Stimulated activated naive CD8-positive, alpha-beta T cell treated with anti-CD3 and anti-CD28 coated beads, Interleukin-15, amount 100 ng/mL, for 72 hours (primary cell): Measurements from ENCODE around the gene CCDC172.
A peak's percentile ranks its signal among the peaks of the same experiment; 100 is the strongest.

Experiments
- ATAC-seq: fragments of 150-1000 bp; cut with Tn5 transposase; 2 replicates; pipeline ENCODE4 v1.10.0; 2021; ENCODE audit warnings: mild to moderate bottlenecking, moderate library complexity
- DNase-seq, 2 donors: peaks; one replicate each; pipeline ENCODE4 v3.0.0; 2021 to 2022
- H3K27ac Mint-ChIP-seq, 2 donors: one replicate each; pipeline ENCODE4 v1.8.0; 2022; ENCODE audit warnings: mild to moderate bottlenecking in 2 of 2, mixed read lengths in 2 of 2, moderate library complexity in 2 of 2
- H3K27me3 Mint-ChIP-seq: one replicate; pipeline ENCODE4 v1.8.0; 2022; ENCODE audit warnings: mixed read lengths
- H3K4me1 Mint-ChIP-seq: one replicate; pipeline ENCODE4 v1.8.0; 2022; ENCODE audit warnings: mild to moderate bottlenecking, mixed read lengths
- H3K4me3 Mint-ChIP-seq, 2 donors: one replicate each; pipeline ENCODE4 v1.8.0; 2022; ENCODE audit warnings: mild to moderate bottlenecking in 2 of 2, mixed read lengths in 2 of 2, moderate library complexity in 1 of 2
- H3K9me3 Mint-ChIP-seq, 2 donors: one replicate each; pipeline ENCODE4 v1.8.0; 2022; ENCODE audit warnings: mixed read lengths in 2 of 2

CCDC172 gene, protein sequence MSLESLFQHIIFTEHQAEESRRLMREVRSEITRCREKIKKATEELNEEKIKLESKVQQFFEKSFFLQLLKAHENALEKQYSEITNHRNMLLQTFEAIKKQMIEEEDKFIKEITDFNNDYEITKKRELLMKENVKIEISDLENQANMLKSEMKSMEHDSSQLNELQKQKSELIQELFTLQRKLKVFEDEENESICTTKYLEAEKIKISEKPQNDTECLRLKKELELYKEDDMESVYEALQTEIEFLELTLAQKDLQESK

DNA sequence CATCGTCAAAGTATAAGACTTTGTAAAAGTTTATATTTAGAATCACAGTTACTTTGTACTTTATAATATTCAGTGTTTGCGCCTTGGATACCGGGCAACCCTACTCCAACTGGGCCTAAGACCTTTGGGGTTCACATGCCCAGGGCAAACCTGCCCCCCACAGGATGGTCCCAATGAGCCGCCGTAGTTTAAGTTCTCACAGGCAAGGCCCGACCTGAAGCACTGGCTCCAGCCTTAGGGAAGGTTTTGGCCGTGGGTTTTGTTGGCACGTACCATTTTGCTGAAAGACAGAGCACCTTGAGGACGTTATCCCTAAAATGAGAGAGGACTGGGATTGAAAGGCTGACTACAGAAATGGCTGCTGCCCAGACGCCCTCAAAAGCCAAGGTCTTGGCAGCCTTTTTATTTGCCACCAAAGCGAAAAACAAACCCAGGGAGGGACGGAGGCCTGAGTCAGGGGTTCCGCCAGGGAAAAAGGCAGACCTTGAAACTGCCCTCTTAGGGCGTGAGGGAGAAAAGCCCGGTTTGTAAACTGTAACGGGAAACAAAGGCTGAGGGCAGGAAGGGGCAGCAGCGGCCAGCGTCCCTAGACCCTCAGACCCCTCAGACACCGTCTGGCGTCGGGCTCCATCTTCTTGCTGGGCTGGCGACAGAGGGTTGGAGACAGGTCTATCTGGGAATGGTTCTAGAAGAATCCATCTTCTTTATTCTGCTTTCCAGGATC, at the start of gene CCDC172:
CCDC172 (plus strand) TSS at position 222 of the 724 bp plus-strand sequence. CDS start 564 bp downstream, outside the sequence.
- Mint-ChIP-seq H3K9me3 (no peaks in the 10 kb centered on the region), H3K4me1 (no peaks in the 10 kb centered on the region)

DNA sequence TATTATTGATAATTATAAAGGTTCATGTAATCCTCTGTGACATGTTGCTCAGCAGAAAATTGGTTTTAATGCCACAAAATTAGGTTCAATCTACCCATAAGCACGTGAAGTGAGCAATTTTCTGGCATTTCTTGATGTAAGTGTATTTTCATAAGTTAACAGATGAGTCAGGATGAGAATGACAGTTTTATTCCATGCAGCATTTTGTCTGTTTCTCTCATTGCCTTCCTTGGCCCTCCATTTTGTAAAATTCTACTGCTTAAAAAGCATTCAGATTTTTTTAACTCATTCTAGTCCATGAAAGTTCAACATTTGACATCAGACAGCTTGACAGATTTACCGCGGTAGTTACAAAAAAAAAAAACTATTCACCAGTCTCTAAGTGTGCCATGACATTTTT, 47.3 kb upstream of the CCDC172 start:
- no peak for ATAC-seq
- Mint-ChIP-seq H3K4me3 (no peak overlapping the region), H3K9me3 (no peaks in the 10 kb centered on the region), H3K4me1 (peaks cover 19% of the 10 kb centered on the region), H3K27ac (no peak overlapping the region), H3K27me3 (peaks cover 59% of the 10 kb centered on the region)
- no peak for DNase-seq

More for the DNA sequence above, at the start of gene CCDC172:
- Mint-ChIP-seq H3K27ac (no peak within 1 kb of the TSS), H3K4me3 (no peak within 1 kb of the TSS), H3K27me3 (peaks cover 11% of the 10 kb centered on the region)
- DNase-seq (no peak), ATAC-seq (no peak)

DNA sequence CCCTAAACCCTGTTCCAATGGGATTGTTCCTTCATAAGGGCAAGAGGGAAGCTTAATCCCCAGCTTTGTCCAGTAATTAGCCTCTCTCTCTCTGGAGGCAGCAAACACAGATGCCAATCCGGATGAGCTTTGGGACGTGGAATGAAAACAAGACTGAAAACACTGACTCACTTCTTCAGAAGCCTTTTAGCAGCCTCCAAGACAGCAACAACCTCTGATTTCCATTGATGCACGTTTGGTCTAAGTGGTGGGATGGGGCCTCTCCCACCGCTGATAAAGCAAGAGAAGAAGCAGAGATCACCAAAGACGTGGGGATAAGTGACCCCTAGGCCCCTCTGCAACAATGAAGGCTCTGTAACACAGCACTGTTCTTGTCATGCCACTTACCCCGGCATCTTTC, 45.4 kb upstream of the CCDC172 start:
- ATAC-seq: no peak
- H3K9me3 Mint-ChIP-seq: no peaks in the 10 kb centered on the region
- DNase-seq: no peak
- no peak overlapping the region for H3K4me3 Mint-ChIP-seq
- peaks cover 7% of the 10 kb centered on the region for H3K4me1 Mint-ChIP-seq
- no peak overlapping the region for H3K27ac Mint-ChIP-seq
- H3K27me3 Mint-ChIP-seq: peaks cover 41% of the 10 kb centered on the region

DNA sequence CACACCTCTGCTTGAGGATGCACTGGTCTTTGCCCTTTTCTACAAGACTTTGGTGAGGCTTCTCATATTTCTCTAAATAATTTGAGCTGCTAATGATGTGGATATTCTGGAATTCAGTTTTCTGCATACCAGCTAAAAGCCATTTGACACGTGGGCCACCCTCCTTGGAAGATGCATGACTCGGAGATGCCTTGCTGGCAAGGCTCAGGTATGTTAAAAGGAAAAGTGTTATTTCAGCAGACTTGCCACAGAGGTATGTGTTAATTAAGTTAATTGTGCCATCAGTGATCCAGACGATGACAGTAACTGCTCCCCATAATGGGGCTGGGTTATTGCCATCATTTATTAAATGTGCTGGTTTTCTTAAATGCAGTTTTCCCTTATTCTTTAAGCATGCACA, 42.5 kb upstream of the CCDC172 start:
- no peak overlapping the region for H3K4me3 Mint-ChIP-seq
- ATAC-seq (no peak), DNase-seq (no peak)
- peaks cover 11% of the 10 kb centered on the region for H3K27me3 Mint-ChIP-seq
- no peaks in the 10 kb centered on the region for H3K9me3 Mint-ChIP-seq
- H3K27ac Mint-ChIP-seq: no peak overlapping the region
- peaks cover under 1% of the 10 kb centered on the region for H3K4me1 Mint-ChIP-seq

DNA sequence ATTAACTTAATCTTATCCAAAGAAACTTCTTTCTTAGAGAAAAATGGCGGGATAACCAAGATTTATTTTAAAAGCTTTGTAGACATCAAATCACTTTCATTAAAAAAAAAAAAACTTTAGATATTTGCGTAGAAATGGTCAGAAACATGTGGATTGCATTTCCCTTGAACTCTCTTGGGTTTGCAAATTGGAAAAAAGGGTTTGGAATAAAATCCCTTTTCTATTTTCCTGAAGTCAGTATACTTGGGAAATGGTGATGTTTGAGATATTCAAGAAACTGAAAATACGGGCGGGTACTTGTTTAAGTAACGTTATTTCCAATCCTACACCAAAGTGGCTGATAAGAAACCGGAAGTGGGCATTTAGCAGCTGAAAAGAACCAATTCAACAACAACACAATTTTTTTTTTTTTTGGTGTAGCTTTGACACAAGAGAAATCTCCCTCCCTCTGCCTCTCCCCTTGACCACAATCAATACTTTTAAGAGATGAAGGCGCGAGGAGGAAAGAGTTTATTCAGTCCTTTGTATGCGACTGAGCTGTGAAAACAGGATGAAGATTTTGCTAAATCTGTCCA, 37.5 kb upstream of the CCDC172 start:
- Mint-ChIP-seq H3K4me3 (no peak overlapping the region), H3K27me3 (peaks cover 20% of the 10 kb centered on the region), H3K27ac (no peak overlapping the region), H3K4me1 (peaks cover 5% of the 10 kb centered on the region), H3K9me3 (no peaks in the 10 kb centered on the region)
- no peak for ATAC-seq
- no peak for DNase-seq

DNA sequence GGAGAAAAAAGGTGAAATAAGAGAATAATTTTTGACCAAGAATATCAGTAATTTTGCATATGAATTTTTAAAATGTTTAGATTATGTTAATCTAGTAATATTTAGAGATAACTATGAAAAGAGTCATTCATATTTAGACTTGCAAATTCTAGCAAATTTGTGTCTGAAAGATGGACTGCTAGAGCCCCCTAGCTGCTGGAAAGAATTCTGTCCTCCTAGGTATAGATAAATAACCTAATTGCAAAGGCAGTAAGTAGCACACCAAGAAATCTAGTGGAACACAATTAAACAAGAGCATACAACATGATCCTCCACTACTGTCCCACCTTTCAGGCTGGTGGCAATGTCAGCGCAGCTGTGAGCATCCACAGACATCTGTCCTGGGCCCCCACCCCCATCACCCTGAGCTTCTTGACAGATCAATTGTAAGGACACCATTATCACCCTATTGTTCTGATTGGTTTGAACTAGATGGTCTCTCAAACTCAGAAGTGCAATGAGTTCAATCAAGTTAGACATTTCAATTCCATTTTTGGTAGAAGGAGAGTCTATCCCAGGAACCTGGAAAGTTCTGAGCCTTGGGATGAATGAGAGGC, 36.2 kb upstream of the CCDC172 start:
- peak in 1 of 2 donors; percentile 26 for DNase-seq
- Mint-ChIP-seq H3K9me3 (no peaks in the 10 kb centered on the region), H3K4me1 (peaks cover 5% of the 10 kb centered on the region), H3K27ac (no peak overlapping the region), H3K27me3 (peaks cover 20% of the 10 kb centered on the region), H3K4me3 (no peak overlapping the region)
- peak; percentile 45 for ATAC-seq

DNA sequence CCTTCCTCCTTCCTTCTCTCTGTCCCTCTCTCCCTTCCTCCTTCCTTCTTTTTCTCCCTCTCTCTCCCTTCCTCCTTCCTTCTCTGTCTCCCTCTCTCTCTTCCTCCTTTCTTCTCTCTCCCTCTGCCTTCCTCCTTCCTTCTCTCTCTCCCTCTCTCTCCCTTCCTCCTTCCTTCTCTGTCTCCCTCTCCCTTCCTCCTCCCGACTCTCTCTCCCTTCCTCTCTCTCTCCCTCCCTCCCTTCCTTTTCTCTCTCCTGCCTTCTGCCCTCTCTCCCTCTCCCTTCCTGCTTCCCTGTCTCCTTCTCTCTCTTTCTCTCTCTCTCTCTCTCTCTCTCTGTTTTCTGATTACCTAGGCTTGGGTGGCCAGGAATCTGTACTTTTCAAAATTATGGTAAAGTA, 34.6 kb upstream of the CCDC172 start:
- Mint-ChIP-seq H3K9me3 (no peaks in the 10 kb centered on the region), H3K4me3 (no peak overlapping the region), H3K27me3 (peaks cover 20% of the 10 kb centered on the region), H3K27ac (no peak overlapping the region), H3K4me1 (peaks cover 5% of the 10 kb centered on the region)
- DNase-seq: no peak
- ATAC-seq: no peak

DNA sequence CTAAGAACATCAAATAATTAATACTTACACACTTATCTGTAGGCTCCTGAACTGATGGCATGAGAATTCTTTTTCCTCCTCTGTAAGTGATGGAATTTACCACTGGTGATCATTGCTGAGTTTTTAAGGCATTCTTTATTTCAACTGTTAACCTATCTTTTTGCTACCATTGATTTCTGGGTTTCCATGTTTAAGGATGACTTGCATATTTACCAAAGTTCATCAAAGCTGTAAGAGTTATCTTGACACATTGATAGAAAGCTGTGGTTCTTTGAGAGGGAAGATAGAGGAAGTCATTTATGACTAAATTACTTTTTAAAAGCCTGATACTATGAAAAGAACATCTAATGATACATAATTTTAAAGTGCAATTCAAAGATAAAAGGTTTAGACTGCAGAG, 31.8 kb upstream of the CCDC172 start:
- H3K27ac Mint-ChIP-seq: no peak overlapping the region
- H3K9me3 Mint-ChIP-seq: no peaks in the 10 kb centered on the region
- no peaks in the 10 kb centered on the region for H3K4me1 Mint-ChIP-seq
- H3K4me3 Mint-ChIP-seq: no peak overlapping the region
- DNase-seq (no peak), ATAC-seq (no peak)
- H3K27me3 Mint-ChIP-seq: peaks cover 34% of the 10 kb centered on the region

DNA sequence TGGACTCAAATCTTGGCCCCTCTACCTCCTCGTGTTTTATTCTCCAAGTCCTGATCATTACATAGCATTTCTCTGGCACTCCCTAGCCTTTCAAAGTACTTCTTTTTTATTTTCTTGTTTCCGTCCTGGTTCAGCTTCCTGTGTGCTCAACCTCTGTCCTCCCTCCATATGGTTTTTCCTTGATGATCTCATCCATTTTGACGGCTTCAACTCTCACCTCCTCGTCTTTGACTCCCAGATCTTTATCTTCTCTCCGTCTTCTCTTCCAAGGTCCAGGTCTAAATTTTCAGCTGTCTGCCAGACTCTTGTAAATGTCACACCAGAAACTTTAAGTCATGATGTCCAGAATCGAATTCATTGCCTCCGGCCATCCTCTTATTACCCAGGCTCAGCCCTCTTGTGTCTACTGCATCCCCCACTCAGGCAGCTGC, 27.9 kb upstream of the CCDC172 start:
- H3K27me3 Mint-ChIP-seq: peaks cover 14% of the 10 kb centered on the region
- no peak for ATAC-seq
- no peaks in the 10 kb centered on the region for H3K9me3 Mint-ChIP-seq
- H3K4me1 Mint-ChIP-seq: no peaks in the 10 kb centered on the region
- no peak for DNase-seq
- H3K4me3 Mint-ChIP-seq: no peak overlapping the region
- H3K27ac Mint-ChIP-seq: no peak overlapping the region

DNA sequence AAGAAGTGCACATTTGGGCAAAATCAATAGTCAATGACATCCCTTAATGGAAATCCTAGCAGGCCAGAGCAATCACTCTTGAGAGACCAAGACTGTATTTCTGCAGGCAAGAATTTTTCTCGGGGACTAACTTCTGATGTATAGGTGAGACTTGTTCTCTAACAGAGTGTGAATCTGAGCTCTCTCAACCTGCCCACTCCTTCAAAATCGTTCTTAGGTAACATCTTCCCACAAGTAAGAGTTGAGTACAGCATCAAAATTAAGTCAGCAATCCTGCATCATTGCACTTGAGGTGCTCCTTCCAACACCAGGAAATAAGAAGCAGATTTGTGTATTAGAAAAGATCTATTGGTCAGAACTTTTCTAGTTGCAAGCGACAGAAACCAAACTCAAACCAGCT, 25.7 kb upstream of the CCDC172 start:
- DNase-seq (no peak), ATAC-seq (no peak)
- no peaks in the 10 kb centered on the region for H3K4me1 Mint-ChIP-seq
- H3K27me3 Mint-ChIP-seq: peaks cover 14% of the 10 kb centered on the region
- H3K4me3 Mint-ChIP-seq: no peak overlapping the region
- peaks cover 5% of the 10 kb centered on the region in 2 donors for H3K9me3 Mint-ChIP-seq
- no peak overlapping the region for H3K27ac Mint-ChIP-seq

DNA sequence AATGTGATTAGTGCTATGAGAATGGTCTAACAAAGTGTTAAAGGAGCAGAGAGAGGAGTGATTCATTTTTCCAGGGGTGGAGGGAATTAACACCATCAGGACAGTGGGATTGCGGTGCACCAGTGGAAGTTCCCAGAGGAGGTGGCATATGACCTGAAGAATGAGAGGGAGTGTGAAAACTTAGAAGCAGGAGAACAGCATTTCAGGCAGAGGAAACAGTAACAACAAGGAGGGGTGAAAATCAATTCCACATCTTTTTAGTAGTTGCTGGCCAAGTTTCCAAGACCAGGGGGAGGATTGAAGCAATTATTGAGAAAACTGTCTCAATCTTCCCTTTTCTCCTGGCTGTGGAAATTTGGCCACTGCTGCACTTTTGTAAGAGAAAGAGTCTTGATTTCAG, 23.7 kb upstream of the CCDC172 start:
- no peak overlapping the region for H3K4me3 Mint-ChIP-seq
- H3K27me3 Mint-ChIP-seq: peaks cover 14% of the 10 kb centered on the region
- peaks cover 5% of the 10 kb centered on the region in 2 donors for H3K9me3 Mint-ChIP-seq
- H3K27ac Mint-ChIP-seq: no peak overlapping the region
- ATAC-seq: no peak
- no peak for DNase-seq
- no peaks in the 10 kb centered on the region for H3K4me1 Mint-ChIP-seq

DNA sequence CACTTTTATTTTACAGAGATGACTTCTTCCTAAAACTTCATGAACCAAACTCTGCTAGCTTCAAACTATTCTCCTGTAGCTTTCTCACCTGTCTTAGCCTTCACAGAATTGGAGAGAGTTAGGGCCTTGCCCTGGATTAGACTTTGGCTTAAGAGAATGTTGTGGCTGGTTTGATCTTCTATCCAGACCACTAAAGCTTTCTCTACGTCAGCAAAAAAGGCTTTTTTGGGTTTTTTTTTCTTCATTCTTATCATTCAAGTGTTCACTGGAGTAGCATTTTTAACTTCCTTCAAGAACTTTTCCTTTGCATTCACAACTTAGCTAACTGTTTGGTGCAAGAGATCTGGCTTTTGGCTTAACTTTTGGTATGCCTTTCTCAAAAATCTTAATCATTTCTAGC, 19.3 kb upstream of the CCDC172 start:
- Mint-ChIP-seq H3K9me3 (peaks cover 5% of the 10 kb centered on the region in 2 donors), H3K27ac (no peak overlapping the region), H3K4me1 (no peaks in the 10 kb centered on the region), H3K4me3 (no peak overlapping the region), H3K27me3 (peaks cover 7% of the 10 kb centered on the region)
- no peak for DNase-seq
- no peak for ATAC-seq

DNA sequence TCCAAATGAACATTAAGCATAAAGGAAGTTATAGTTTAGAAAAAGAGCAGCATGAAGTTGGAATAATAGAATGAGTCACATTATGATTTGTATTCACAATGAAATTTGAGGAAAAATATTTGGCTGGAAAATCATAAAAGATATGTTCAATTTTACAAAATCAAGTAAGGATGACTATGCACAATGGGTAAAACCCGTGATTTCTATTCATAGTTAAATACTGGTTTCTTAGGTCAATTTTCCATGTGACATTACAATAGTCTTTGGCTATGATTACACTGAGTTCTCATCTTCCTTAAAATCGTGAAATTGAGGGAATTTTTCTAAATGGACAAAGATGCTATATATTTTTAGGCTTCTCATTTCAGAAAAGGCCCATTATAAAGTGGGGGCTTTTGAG, 17.4 kb upstream of the CCDC172 start:
- Mint-ChIP-seq H3K4me1 (no peaks in the 10 kb centered on the region), H3K27ac (no peak overlapping the region), H3K4me3 (no peak overlapping the region), H3K9me3 (peaks cover 5% of the 10 kb centered on the region in 2 donors), H3K27me3 (peaks cover 7% of the 10 kb centered on the region)
- ATAC-seq (no peak), DNase-seq (no peak)

DNA sequence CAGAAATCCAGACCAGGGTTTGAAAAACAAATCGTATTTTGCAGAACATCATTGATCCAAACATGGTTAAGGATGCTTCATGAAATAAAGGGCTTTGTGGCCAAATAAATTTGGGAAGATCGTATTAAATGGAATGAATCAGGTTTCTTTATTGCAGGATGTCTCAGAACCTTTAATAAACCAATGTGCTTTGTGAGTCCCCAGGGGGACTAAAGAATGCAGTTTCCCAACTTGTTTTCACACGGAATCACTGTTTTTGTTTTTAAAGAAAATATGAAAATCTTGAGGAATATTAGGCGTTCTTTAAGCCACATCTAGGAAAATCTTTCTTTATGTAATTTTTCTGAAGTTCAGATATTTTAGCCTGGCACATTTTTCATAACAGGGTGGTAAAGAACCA, 16.8 kb upstream of the CCDC172 start:
- Mint-ChIP-seq H3K4me1 (no peaks in the 10 kb centered on the region), H3K4me3 (no peak overlapping the region), H3K27me3 (peaks cover 7% of the 10 kb centered on the region), H3K9me3 (peaks cover 5% of the 10 kb centered on the region in 2 donors), H3K27ac (no peak overlapping the region)
- no peak for DNase-seq
- ATAC-seq: no peak

DNA sequence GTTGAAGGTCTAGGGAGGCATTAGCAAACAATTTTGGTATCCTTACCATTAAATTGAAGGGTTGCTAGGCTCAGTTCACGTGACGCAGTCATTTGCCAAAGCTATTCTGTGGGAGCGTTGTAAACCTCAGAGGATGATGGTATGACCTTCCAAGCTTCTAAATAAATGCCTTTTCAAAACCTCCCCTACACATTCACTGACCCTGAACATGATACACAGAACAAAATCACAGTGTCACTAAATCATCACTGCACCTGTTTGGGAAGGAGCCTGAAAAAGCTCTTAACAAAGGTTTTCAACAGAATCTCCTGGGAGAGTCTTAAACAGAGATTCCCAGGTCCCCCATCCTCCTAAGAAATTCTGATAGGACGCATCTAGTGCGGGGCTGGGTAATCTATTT, 13.2 kb upstream of the CCDC172 start:
- DNase-seq (no peak), ATAC-seq (no peak)
- peaks cover 7% of the 10 kb centered on the region for H3K27me3 Mint-ChIP-seq
- no peak overlapping the region for H3K27ac Mint-ChIP-seq
- H3K9me3 Mint-ChIP-seq: no peaks in the 10 kb centered on the region
- H3K4me1 Mint-ChIP-seq: peaks cover 13% of the 10 kb centered on the region
- H3K4me3 Mint-ChIP-seq: no peak overlapping the region
